ENCODE results near the gene RAB36.

DNA sequence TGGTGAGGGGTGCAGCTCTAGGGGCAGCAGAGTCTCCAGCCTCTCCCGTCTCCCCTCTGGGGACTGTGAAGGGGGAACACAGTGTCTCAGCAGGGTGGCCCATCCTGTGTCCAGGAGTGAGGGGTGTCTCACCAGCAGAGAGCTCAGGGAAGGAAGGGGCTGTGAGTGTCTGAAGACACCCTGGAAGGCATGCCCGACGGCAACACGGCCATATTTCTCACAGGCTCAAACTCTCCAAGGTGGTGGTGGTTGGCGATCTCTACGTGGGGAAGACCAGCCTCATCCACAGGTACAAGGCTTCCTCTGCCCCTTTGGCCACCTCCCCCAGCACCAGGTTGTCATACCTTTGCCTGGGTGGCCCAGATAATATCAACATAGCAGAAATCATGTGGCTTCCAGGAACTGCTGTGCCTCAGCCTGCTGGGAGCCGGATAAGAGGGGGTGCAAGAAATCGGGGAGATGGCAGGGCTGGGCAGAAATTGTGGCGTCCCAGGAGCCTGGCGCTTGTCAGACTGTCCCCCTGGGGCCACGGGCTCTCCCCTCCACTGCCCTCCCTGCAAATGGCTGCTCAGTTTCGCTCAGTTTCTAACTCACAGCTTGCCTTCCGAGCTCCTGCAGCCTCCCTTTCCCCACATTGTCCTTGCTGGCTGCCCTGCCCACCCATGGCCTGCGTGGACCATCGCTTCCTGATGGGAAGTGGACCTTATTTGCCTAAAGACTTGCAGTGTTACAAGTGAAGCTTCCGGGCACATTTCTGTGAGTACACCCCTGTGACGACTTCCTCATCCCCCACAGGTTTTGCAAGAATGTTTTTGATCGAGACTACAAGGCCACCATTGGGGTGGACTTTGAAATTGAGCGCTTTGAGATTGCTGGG is 7.2 kb downstream of the RAB36 start:
- TF ChIP-seq POLR2A (IDR thresholded peaks at IDR 0.05; ENCODE audit: low read length) (no peak), GATA1 (IDR thresholded peaks at IDR 0.05; ENCODE audit: low read depth, low read length) (no peak)

Measured in erythroblast (primary cell).